HG02943 (cell line): Measurements from ENCODE around the gene DCD.
"Not testable (repeated sequence)": the region's sequence is repeated elsewhere in the genome, so short reads cannot be mapped to it uniquely, and the experiment has no call there.

Experiments
- ATAC-seq: cut with Tn5 transposase; IDR thresholded peaks from one replicate; pipeline ENCODE4 v1.9.1; 2021; ENCODE audit warnings: mild to moderate bottlenecking, low read depth, moderate library complexity; ENCODE audit not compliant: unreplicated experiment

The DCD gene

DNA sequence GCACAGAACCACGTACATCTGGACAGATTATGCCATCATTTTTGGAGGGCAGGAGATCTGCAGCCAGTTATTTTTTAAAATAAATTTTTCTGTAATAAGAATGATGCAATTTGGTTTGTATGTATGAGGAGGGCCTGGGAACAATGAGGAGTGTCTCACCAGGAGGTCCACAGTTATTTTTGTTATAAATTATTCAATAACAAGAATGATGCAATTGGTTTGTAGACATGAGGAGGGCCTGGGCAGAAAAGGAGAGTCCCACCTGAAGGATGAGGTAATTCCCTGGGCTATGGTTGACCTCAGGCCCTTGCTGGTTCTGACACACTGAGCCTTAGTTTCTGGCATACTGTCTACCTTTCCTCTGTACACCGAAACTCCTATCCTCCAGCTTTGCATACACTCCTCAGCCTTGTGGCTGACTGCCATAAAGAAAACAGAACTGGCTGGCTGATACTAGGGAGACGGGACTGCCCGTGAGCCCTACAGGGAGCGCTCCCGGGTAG is 9.0 kb upstream of the DCD start:
- ATAC-seq: no peak

DNA sequence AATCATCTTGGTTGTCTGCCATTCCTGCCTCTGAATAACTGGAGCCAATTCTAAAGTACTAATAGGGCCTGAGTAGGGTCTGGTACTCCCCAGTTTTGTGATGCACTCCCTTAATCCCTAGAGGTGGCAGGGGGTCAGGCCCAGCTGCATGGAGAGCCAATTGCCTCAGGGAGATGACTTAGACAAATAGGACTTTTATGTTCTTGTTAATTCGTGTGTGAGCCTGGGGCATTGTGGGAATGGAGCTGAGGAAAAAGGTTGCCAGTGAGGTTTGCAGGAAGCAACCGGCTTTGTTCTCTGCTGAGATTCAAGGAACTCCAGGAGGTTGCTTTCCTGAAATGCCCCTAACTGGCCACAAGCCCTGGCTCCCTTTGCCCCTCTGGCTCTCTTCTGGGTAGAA is 6.8 kb upstream of the DCD start:
- ATAC-seq: no peak

DNA sequence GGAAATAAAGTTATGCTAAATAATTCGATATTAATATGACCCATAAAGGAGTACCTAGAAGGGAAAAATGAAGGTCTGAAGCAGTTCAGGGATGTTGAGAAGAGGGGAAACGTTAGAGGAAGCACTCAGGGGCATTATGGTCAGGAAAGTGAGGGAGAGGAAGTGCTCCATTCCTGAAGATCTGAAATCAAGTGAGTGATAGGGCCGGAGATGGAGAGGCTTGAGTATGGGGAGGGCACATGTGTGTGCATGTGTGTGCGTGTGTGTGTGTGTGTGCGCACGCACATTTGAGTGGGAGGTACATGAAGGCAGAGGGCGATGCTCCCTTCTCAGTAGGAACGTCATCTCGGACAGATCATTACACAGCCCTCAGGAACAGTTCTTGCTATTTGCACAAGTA is 4.9 kb upstream of the DCD start:
- ATAC-seq: no peak

DNA sequence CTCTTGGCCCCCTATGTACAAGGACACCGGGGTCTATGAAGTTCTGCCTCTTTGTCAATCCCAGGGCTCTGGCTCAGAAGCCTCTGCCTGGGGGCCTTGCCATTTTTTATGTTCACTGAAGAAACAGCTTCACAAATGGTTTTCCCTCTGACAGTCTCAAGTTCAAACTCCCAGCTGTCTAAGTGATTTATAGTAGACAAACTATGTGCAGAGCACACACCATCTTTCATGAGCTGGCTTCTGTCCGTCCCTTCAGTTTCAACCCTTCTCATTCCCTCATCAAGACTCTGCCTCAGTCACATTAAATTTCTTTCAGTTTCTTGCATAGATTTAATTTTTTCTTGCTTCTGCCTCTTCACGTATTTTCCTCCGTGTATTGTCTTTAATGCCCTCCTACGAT is 2.7 kb upstream of the DCD start:
- no peak for ATAC-seq

DNA sequence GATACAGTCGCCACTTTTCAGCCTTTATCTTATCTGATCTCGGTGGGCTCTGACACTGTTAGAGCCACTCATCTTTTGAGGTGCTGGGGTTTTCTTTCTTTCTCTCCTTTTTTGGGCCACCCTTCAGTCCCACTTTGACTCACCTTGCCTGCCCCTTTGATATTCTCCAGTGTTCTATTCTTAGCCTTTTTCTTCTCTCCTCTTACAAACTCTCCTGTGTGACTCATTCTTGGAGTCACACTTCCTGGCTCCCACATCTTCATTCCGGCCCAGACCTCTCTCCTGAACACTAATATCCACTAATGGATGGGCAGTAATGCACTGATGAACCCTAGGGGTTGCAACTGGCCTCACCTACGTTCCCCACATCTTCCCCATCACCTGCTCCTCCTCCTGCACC is 2.2 kb upstream of the DCD start:
- no peak for ATAC-seq

DNA sequence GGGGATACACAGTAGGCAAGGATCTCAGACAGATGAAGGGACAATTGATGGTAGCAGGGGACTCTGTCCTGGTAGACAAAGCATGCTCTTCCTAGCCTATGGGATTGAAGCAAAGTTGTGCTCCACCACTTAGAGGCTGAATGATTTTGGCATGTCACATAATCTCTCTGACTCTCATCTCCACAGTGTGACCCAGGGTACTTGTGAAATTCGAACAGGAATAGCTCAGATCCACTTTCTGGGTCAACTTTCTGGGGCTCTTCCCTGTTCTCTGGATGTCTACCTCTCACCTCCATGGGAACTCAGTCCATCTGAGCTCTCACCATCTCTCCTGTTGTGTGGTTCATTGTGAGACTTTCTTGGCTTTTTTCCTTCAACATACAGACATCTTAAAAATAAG is 1.7 kb upstream of the DCD start:
- no peak for ATAC-seq

DNA sequence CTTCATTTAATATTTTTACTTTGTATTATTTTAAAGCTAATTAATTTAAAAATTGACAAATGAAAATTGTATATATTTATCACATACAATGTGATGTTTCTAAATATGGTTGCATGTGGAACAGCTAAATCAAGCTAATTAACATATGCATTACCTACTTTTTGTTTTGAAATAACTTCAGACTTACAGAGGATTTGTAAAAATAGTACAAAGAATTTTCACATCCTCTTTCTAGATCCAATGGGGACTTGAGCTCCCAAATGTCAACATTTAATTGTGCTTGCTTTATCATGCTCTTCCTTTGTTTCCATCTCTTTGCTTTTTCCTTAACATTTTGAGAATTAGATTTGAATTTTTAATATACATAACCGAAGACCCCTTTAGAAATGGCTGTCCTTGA is 6.6 kb downstream of the DCD start:
- no peak for ATAC-seq

DNA sequence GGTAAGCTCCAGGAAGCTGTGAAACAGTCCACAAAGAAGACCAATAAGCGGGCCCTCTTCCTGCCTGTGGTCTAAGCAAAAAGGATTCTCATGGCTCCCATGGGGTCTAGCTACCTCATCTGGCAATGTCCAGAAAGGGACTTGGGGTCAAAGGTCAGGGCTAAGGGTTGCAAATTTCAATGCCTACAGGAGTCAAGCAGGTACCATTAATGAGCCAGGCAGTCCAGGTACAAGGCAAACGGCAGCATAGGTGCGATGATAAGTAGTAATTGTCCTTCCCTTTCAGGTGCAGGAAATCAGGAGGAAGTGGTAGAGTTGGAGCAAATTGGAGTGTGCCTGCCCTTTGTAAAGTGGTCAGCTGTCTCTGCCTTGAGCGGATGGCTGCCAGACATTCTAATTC is 7.1 kb downstream of the DCD start:
- no peak for ATAC-seq

DNA sequence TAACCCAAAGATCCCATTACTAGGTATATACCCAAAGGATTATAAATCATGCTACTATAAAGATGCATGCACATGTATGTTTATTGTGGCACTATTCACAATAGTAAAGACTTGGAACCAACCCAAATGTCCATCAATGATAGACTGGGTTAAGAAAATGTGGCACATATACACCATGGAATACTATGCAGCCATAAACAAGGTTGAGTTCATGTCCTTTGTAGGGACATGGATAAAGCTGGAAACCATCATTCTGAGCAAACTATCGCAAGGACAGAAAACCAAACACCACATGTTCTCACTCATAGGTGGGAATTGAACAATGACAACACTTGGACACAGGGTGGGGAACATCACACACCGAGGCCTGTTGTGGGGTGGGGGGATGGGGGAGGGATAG is 9.1 kb downstream of the DCD start:
- ATAC-seq: not testable (repeated sequence)

DNA sequence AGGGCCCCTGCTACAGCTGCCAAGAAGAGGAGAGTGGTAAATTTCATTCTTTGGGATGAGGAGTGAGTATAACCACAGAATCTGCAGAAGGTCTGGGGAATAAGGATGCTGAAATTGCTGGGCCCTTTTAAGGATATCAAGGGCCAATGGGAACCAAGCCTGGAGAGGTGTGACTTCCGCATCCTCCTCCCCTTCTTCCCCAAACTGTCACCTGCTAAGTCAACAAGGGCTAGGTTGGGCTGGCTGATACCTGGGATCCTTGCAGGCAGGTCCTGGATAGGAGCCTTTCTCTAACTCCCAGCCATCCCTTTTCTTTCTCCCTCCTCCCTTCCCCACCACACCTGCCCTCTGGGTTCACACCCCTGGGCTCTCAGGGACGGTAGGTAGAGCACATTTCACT is 13.4 kb downstream of the DCD start, which contains the start of gene LACRT:
TSS of gene LACRT (minus strand) at position 101 of the 400 bp plus-strand sequence. CDS start at position 47, 54 bp downstream.
- ATAC-seq: no peak

DNA sequence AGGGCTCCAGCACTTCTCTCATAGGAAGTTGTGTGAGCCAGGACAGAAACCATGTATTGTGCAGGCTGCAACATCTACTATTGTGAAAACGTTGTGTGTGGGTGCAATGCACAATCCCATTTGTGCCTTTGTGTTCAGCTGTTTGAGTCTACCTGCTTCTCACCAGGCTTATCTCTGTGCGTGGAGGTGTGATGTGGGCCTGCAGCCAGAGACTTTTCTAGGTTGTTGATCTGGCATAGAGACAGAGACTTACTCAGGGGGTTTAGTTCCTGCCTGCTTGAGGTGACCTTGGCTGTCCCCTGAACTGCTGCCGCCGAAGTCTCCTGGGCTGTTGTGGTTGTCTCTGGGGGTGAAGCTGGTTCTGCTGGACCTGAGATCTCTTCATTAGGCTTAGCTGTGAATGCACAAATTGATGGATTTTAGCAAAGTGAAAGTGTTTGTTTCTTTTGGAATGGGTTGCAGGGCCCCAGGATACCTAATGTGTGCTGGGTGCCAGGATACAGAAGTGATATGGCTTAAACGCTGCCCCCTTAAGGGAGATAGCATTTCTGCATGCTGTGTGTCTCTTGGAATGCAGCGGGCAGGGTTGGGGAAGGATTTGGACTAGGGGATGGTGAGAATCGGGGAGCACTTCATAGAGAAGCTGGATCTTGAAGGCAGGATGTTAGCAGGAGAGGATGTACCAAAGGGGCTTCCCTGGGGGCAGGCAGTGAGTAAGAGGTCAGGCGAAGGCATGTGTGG is 16.0 kb downstream of the DCD start:
- no peak for ATAC-seq

DNA sequence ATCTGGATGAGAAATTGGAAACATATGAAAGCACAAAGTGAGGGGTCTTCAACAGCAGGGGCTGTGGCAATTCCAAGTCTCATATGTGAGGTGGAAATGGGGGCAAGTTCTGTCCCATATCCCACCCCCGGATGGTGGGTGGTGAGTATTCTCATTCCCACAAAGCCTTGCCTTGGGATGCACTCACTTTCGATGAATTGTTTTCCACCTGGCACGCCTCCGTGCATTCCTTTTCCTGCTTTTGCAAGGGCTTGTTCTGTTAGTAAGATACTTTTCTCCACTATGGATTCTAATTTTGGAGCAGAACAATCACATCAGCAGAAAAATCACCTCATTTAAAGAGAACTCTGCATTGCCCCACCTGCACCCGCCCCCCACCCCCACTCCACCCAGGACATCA is 16.6 kb downstream of the DCD start:
- no peak for ATAC-seq

DNA sequence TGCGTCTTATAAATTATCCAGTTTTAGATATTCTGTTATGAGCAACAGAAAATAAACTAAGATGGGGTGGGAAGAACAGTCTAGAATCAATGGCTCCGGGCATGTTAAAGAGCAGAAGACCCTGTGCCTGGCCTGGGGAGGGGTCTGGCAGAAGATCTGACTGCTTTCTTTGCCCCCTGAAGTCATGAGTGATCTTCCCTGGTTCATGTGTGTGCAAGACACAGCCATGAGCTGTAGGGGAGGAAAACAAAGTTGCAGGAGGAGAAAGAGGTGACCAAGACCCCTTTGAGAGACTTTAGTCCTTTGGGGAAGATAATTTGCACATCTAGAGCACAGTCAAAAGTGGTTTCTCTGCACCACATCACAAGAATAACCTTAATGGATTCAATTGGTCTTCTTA is 18.2 kb downstream of the DCD start:
- ATAC-seq: no peak

DNA sequence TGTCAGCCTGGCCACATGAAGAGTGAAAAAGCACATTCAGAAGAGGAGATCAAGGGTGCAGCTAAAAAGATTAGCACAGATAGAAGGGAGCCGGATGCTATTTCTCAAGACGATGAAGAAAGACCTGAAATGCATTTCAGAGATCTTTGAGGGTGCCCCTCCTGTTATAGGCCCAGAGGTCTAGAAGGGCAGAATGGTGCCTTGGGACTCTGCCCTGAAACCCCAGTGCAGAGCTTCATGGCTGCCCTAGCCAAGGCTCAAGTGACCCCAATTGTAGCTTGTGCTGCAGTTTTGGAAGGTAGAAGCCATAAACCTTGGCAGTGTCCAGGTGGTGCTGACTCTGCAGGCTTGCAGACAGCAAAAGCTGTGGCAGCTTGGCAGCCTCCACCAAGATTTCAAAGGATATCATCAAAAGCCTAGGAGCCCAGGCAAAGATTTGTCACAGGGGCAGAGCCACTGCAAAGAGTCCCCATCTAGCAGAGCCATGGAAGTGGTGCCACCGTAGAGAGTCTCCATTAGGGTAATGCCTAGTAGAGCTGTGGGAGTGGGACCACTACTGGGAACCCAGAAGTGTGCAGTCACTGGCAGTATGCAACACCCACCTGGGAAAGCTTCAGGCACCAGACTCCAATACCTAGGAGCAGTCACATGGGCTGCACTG is 19.8 kb downstream of the DCD start:
- no peak for ATAC-seq

DNA sequence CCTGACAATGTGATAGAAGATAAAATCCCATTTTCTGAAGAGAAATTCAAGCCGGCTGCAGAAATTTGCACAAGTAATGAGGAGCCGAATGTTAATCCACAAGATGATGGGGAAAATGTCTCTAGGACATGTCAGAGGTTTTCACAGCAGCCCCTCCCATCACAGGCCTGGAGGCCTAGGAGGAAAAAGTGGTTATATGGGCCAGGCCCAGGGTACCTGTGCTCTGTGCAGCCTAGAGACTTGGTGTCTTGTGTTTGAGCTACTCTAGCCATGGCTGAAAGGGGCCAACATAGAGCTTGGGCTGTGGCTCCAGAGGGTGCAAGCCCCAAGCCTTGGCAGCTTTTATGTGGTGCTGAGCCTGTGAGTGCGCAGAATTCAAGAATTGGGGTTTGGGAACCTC is 20.9 kb downstream of the DCD start:
- ATAC-seq: no peak

DNA sequence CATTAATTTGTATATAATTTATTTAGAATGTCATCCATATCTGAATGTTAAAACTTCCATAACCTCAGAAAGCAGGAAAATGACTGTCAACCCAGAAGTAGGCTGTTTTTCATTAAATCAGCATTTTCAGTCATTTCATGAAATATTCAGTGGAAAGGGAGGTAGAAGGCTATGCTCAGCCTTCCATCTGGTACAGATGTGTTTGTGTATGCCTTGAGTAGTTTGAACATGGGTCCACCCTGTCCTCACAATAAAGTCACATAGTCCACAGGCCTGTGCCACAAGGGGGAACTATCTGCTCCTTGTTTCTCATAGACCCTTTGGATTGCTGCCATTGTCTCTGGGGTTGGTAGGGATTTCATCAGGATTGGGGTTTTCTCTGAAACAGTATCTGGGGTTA is 22.6 kb downstream of the DCD start:
- no peak for ATAC-seq

DNA sequence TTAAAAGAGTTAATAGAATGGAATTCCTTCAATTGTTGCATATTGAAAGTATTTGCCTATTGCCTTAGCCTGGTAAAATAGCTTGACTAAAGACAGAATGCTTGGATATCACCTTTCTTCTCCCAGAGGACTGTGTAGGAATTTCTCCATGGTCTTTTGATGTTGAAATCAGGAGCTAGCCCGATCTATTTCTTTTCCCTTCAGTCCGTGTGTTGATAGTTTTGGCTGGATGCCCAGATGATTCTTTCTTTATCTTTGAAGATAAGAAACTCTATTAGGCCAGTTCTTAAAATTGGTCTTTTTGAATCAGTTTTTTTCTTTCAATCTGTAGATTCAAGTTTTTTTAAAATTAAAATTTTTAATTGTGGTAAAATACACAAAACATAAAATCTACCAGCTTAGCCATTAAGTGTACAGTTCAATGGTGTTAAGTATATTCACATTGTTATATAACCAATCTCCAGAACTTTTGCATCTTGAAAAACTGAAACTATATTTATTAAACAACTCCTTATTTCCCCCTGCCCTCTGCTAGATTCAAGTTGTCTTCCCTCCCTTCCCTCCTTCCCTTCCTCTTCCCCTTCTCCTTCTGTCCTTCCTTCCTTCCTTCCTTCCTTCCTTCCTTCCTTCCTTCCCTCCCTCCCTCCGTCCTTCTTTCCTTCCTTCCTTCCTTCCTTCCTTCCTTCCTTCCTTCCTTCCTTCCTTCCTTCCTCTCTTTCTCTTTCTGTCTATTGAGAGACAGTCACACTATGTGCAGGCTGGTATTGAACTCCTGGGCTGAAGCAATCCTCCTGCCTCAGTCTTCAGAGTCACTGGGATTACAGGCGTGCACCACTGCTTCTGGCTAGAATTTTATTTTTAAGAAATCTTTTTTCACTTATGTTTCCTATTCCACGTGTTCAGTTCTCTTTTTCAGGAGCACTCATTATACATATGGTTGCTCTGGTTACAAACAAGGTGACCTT is 23.6 kb downstream of the DCD start:
- no peak for ATAC-seq

DNA sequence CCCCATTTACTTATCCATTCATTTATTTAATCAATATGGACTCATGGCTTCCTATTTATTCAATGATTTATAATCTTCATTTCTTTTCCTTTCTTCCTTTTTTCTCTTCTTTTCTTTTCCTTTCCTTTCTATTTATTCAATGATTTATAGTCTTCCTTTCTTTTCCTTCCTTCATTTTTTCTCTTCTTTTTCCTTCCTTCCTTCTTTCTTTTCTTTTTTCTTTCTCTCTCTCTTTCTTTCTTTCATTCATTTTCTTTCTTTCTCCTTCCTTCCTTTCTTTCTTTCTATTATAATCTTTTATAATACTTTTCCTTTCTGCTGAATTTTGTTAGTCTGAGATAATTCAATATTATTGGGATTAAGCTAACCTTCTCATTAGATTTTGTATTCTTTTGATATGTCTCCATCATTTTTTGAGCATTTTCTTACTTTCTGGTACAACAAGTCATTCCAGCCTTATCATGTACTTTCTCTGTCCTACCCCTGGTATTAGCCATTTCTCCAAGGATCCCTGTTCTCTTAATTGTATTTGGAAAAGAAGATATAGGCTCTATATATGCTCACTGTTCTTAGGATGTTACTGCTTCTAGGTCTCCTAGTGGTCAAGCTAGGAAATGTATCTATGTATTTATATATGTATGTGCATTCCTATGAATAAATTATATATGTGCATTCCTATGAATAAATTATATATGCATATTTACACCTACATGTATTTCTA is 25.5 kb downstream of the DCD start:
- ATAC-seq: no peak

DNA sequence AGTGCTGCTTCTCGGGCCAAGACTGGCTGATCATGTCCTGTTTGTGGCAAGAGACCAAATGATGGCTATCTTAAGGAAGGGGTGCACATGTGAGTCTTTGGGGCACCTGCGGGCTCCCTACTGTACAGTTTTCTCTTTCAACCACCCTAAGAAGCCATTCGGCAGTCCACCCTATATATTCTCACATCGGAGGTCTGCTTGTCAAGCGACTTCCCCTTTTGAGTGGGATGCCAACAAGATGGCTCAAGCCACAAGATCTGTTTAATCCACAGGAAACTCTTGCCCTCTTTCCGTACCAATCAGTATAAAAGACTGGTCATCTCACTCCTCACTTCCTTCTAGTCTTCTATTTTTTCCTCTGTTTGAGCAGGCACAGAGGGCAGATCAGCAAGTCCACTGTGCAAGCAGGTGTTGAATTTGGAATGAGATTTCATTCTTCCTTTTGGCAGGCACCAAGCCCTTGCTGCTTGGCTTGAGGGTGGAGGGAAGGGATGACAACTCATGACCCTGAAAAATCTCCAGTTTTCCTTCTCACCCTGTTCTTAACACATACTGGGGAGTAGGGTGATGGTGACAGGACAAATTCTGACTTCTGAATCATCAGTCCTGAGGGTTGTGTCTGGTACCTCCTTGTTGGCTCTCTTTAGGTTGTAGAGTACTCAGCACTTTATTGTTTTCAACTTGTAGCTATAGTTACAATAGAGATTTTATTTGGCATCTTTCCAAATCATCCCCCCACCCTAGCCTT is 31.1 kb downstream of the DCD start:
- ATAC-seq: no peak
